Anterior cingulate cortex (tissue), 58 donors: ENCODE measurements around the gene BICRA.
"Not testable (repeated sequence)": the region's sequence is repeated elsewhere in the genome, so short reads cannot be mapped to it uniquely, and the experiment has no call there.

Source experiments
- DNase-seq, 58 donors: peaks; one replicate each; lab custom pipeline; 2025; lab: John Stamatoyannopoulos, UW

BICRA gene

DNA sequence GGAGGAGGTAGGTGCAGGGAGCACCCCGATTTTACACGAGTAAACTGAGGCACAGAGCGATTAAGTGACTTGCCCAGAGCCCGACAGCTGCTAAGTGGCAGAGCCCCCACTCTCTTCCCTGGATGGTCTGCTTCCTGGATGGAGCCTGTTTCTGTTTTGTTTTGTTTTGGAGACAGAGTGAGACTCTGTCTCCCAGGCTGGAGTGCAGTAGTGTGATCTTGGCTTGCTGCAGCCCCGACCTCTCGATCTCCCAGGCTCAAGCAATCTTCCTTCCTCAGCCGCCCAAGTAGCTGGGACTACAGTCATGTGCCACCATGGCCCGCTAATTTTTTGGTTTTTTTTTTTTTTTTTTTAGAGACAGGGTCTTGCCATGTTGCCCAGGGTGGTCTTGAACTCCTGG lies 17.3 kb downstream of the BICRA start:
- DNase-seq: no peak

DNA sequence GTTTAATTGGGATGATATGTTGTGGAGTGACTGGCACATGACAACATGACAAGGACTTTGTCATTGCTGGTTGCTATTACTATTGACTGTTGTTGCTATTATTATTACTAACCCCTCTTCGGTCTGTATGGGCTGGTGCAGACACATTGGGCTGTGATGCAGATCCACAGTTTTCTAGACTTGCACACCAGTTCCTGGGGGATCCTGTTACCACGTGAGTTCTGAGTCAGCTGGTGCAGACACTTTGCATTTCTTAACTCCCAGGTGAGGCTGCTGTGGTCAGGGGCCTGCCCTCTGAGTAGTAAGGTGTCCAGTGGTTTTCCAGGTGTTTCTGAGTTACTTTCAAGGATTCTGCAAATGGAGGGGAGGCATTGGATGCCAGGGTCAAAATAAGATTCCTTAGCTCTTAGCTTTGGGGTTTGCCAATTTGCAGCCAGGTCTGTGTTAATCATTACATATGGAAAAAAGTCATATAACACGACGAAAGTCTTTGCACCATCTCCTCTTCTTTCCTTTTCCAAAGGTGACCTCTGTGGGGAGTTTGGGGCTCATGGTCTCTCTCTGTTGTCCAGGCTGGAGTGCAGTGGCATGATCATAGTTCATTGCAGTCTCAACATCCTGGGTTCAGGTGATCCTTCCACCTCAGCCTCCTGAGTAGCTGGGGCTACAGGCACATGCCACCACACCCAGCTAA lies 19.3 kb downstream of the BICRA start:
- no peak for DNase-seq

DNA sequence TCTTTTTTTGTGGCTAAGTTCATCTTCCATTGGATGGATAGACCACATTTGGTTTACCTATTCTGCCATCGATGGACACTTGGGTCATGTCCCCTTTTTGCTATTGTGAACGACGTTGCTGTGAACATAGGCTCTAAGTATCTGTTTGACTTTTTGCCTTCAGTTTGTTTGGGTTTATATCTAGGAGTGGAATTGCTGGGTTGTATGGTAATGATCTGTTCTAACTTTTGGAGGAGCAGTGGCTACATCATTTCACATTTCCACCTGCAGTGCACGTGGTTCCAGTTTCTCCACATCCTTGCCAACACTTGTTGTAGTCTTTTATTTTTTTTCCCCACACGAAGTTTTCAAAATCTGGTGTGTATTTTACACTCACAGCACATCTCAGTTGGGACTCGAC lies 21.7 kb downstream of the BICRA start:
- DNase-seq: no peak

DNA sequence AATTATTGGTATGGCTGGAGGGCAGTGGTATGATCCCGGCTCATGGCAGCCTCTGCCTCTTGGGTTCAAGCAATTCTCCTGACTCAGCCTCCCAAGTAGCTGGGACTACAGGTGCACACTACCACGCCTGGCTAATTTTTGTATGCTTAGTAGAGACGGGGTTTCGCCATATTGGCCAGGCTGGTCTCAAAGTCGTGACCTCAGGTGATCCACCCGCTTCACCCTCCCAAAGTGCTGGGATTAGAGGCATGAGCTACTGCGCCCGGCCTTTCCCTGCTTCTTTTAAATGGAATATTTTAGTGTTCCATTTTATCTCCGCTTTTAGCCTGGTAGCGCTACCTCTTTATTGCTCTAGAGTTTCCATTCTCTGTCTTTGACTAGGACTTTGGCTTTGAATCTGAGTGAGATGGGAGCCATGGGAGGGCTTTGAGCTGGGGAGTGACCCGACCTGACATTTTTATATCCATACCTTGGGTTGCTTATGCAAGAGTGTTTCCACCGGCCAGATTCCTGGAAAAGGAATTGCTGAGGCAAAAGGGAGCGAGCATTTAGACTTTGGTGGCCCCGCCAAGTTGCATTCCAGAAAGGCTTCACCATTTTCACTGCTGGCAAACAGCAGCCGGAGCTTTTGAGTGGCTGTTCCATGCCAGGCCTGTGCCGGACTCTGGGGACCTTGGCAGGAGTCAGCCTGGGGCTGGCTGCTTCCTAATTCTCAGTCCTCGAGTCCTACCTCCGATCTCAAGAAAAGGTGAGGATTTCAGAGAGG lies 22.9 kb downstream of the BICRA start:
- peak in 7 of 58 donors; percentile 6 to 24 (median 15) for DNase-seq

DNA sequence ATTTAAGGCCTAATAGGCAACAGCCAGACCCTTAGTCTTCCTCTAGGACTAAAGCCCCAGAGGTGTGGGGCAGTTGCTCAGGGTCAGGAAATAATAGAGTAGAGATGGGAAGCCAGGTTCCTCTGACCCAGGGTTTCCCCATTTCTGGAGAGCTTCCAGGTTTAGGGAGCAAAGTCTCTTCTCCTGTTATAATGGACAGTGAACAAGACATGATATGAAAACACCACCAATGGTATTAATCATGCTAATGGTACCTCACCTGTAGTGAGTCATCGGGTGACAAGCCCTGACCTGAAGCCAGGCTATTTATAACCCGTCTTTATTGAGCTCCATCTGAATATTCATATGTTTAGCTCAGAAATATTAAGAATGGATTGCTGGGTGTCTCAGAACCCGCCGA lies 24.6 kb downstream of the BICRA start:
- DNase-seq: no peak

DNA sequence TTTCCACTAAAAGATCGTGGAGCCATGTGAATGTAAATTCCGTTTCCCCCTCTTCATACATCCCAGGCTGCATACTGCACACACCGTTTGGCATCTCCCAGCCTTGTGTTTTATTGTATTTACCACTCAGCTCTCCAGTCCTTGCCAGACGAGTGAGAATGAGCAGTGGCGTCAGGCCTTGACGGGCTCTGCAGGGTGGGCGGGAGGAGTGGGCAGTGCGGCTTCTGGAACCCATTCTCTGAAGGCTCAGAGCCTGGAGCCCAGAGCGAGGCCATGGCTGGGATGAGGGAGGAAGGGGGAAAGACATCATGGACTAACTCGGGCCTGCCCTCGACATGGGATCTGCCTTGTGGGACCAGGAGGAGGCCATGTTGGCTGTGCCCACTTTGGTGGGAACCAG lies 25.1 kb downstream of the BICRA start:
- peak in 14 of 58 donors; percentile 3 to 46 (median 24) for DNase-seq

DNA sequence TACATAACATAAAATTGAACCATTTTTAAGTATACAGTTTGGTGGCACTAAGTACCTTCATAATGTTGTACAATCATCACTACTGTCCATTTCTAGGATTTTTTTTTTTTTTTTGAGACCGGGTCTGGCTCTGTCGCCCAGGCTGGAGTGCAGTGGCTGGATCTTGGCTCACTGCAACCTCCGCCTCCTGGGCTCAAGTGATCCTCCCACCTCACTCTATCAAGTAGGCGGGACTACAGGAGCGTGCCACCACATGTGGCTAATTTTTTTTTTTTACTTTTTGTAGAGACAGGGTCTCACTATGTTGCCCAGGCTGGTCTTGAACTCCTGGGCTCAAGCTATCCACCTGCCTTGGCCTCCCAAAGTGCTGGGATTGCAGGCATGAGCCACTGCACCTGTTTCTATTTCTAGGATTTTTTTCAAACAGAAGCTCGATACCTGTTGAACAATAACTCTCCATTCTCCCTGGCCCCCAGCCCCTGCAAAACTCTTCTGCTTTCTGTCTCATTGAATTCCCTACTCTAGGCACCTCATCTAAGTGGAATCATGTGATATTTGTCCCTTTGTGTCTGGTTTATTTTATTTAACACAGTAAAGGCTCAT lies 26.3 kb downstream of the BICRA start:
- DNase-seq: not testable (repeated sequence)

DNA sequence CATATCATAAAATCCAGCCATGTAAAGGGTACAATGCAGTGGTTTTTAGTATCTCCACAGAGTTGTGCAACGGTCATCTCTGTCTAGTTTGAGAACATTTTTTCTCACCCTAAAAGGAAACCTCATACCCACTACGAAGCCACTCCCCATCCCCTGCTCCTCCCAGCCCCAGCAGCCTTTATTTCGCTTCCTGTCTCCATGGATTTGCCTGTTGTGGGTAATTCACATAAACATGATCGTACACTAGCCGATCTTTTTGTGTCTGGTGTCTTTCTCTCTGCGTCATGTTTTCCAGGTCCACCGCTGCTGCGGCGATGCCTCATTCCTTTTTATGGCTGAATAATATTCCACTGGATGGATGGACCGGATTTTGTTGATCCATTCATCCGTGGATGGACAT lies 28.6 kb downstream of the BICRA start:
- DNase-seq: no peak

DNA sequence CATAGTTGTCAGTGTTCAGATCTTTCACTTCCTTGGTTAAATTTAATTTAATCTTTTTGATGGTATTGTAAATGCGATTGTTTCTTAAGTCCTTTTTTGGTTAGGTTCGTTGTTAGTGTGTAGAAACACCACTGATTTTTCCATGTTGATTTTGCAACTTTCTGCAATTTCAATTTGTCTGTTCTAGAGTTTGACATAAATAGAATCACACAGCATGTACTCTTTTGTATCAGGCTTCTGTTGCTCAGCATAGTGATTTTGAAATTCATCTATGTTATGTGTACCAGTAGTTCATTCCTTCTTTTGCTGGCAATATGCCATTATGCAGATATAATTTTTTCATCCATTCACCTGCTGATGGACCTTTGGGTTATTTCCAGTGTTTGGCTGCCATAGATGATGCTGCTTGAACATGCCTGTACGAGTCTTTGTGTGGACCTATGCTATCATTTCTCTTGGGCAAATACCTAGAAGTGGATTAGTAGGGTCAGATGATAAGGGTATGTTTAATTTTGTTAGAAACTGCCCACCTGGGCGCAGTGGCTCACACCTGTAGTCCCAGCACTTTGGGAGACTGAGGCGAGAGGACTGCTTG lies 33.1 kb downstream of the BICRA start:
- no peak for DNase-seq

DNA sequence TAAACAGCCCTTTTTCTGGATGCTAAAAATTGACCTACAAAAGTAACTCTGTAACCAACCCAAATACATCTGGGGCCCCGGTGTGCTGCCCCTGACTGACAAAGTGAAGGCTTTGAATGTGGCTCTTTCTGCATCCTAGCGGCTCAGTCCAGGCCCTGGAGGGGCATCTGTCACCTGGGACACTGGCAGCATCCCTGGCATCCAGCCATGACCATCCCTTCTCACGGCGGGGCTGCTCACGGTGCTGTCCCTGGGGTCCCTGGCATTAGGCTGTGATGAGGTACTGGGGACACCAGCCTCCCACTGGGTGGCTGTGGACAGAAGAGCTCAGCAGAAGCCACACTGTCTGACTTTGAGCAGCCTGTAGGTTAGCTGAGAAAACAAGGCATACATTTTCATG lies 34.3 kb downstream of the BICRA start:
- no peak for DNase-seq

DNA sequence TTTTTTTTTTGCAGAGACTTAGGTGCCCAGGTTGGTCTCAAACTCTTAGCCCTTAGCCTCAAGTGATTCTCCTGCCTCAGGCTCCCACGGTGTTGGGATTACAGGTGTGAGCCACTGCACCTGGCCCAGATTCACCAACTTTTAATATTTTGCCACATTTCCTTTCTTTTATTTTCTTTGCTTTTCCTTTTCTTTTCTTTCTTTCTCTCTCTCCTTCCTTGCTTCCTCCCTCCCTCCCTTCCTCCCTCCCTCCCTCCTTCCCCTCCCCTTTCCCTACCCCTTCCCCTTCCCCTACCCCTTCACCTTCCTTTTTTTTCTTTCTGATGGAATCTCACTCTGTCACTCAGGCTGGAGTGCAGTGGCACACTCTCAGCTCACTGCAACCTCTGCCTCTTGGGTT lies 35.3 kb downstream of the BICRA start:
- no peak for DNase-seq

DNA sequence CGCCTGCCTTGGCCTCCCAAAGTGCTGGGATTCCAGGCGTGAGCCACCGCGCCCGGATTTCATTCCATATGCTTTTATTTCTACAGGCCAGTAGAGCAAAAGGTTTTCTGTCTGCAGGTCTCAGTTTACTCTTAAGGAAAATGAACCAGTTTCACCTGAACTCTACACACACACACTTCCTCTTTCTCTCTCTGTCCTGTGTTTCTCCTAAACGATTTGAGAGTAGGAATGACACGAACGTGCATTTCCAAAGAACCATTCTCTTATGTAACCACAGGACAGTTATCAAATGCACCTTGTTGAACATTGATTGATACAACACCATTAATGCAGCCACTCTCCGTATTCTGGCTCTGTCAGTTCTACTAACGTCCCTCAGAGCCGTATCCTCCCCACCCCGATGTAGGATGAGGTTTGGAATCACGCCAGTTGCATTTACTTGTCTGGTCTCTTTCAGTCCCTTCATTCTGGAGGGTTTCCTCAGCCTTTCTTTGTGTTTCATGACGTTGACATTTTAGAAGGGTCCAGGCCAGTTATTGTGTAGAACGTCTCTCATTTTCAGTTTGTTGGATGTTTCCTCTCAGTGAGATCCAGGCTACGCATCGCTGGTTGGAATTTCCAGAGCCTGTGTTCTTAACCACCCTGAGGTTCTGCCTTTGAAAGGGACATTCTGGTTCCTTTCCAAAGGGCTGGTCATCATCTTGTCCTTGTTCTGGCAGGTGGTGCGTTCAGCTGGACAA lies 36.0 kb downstream of the BICRA start:
- no peak for DNase-seq

DNA sequence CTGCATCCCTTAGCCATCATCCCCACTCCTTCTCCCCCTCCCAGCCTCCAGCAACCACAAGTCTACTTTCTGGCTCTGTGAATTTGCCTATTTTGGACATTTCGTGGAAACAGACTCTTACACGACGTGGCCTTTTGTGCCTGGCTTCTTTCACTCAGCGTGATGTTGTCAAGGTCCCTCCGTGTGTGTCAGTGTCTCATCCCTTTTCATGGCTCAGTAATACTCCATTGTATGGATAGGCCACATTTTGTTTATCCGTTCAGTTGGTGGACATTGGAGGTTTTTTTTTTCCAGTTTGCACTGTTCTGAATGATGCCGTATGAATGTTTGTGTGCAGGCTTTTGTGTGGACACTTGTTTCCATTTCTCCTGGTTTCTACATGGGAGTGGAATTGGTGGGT lies 38.0 kb downstream of the BICRA start:
- no peak for DNase-seq

DNA sequence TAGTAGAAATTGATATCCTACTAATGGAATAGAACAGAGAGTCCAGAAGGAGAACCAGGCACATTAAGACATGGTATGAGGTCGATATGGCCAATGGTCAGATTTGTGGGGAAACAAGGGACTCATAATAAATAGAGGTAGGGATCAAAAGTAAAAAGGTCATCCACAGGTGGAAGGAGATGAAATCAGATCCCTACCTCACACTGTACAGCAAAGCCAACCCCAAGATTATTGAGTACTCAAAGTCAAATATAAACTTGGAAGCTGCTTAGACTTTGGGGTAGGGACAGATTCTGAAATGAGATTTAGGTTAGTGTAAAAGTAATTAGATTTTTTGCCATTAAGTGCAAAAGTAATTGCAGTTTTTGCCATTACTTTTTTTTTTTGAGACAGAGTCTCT lies 40.7 kb downstream of the BICRA start:
- no peak for DNase-seq

DNA sequence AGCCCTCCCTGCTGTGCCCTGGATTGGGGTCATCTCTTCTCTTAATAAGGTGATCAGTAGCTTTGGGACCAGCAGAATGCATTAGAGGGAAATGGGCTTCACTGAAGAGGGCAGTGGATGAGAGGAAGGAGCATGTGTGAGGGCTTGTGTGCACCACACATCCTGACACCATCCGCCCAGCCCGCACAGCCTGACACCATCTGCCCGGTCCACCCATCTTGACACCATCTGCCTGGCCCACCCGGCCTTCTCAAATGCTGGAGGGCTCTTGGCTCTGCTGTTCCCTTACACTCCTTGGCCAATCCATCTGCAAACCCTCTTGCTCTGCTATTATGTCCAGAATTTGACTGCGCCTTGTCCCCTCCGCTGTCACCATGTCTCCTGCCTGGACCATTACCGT lies 41.8 kb downstream of the BICRA start:
- DNase-seq: no peak

DNA sequence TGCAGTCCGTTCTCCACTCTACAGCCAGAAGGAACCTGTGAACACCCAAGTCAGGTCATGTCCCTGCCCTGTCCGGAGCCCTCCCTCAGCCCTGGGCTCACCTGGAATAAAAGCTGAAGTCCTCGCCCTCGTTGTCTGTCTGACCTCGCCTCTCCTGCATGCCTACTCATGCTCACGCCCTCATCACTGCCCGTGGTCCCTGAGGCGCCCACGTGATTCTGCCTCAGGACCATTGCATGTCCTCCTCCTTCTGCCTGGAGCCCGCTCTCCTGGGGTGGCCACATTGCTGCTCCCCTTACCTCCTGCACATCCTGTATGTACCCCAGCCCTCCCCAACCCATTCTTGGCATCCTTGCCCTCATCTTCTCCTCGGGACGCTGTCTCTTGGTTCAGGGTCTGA lies 42.2 kb downstream of the BICRA start:
- no peak for DNase-seq

DNA sequence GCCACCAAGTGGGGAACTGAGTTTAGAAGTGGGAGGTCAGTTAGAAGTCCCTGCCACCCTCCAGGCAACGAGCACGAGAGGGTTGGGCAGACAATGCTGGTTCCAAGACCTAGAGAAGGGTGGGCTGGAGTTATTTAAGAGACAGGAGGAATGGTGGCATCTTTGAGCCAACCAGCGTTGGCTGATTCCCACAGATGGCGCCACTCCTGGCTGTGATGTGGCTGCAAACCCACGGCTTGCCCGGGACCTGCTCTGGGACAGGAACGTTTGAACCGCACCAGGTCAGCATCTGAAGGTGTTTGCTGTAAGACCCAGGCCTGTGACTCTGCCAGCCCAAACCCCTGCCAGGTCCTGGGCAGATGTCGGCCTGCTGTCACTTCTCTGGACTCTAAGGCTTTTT lies 42.8 kb downstream of the BICRA start:
- DNase-seq: no peak

DNA sequence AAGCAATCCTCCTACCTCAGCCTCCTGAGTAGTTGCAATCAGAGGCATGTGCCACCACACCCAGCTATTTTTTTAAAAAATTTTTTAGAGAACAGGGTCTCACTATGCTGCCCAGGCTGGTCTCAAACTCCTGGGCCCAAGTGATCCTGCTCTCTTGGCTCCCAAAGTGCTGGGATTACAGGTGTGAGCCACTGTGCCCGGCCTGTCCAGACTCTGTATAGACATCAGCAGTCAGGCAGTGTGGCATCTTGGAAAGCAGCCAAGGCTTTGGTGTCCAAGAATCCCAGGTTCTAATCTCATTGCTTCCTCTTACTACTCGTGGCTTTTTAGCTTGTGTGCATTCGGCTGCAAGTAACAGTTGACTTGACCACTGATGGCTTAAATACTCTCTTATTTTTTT lies 43.4 kb downstream of the BICRA start:
- peak in 1 of 58 donors; percentile 30 for DNase-seq

DNA sequence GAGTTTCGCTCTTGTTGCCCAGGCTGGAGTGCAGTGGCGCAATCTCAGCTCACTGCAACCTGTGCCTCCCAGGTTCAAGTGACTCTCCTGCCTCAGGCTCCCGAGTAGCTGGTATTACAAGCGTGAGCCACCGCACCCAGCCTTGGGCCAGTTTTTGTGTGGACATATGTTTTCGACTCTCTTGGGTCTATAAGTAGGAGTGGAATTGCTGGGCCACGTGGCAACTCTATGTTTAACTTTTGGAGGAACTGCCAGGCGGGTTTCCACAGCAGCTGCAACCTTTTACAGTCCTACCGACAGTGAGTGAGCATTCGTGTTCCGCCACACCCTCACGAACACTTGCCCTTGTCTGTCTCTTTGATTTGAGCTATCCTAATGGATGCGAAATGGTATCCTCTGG lies 44.9 kb downstream of the BICRA start:
- peak in 1 of 58 donors; percentile 18 for DNase-seq

DNA sequence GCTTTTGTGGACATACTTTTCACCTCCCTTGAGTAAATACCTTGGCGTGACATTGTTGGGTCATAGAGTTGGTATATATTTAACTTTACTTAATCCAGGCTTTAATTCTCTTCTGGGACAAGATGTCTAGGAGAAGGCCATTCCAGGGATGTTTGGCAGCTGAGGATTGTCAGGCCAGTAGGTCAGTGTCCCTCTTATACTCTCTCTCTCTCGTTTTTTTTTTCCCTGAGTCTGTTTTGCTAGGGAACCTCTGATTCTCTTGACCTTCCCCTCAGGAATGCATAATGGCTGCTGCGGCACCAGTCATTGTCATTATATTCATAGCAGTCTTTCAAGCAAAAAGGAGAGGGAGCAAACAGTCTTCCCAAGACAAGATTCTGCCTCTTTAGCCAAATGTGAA lies 48.8 kb downstream of the BICRA start:
- no peak for DNase-seq
